IMR-90 (cell line): ENCODE results near the gene AMY1B. TPM values are rescaled to one million over a fixed set of nuclear protein-coding genes. Genes with fewer than 3 reads are reported as not detected.
"Not testable (repeated sequence)": the region's sequence is repeated elsewhere in the genome, so short reads cannot be mapped to it uniquely, and the experiment has no call there.

Experiments used
- ATAC-seq: fragments of 200-7000 bp; cut with Tn5 transposase; 2 replicates; pipeline ENCODE4 v1.9.1; 2020; ENCODE audit warnings: low read depth, mild to moderate bottlenecking, moderate library complexity
- BruUV-seq: library from RNA; stranded (reverse); fragments of 400-500 nt; replicated peaks from 2 replicates; lab custom pipeline; 2021; lab: Mats Ljungman, UMichigan
- CTCF ChIA-PET: fragments of 300-600 bp; formaldehyde crosslinking; extraction: SDS; loops from one replicate; lab custom pipeline; 2021; ENCODE audit warnings: antibody characterized with exemption; lab: Yijun Ruan, JAX
- POLR2A ChIA-PET: fragments of 300-600 bp; sonication (Branson Sonifier 250); formaldehyde crosslinking; loops from one replicate; lab custom pipeline; 2022; ENCODE audit warnings: antibody characterized with exemption; ENCODE audit not compliant: unreplicated experiment; lab: Charles Lee
- DNase-seq: peaks from one replicate; pipeline ENCODE4 v3.0.0; 2013
- H2AFZ ChIP-seq: replicated peaks from 2 replicates; pipeline ENCODE3; 2013; ENCODE audit warnings: low read length, mild to moderate bottlenecking; ENCODE audit not compliant: poor library complexity
- H2AK5ac ChIP-seq: 2 replicates; pipeline ENCODE4 v1.6.1; 2013; ENCODE audit warnings: low read depth, low read length, inconsistent platforms
- H2AK9ac ChIP-seq: replicated peaks from 2 replicates; pipeline ENCODE3; 2013; ENCODE audit warnings: mild to moderate bottlenecking, low read depth, low read length, moderate library complexity; ENCODE audit not compliant: poor library complexity
- H2BK120ac ChIP-seq: 2 replicates; pipeline ENCODE4 v1.6.1; 2013; ENCODE audit warnings: low read depth, low read length, inconsistent platforms
- H2BK15ac ChIP-seq: 3 replicates; pipeline ENCODE4 v1.6.1; 2013; ENCODE audit warnings: low read depth, low read length, inconsistent platforms
- H2BK20ac ChIP-seq: 2 replicates; pipeline ENCODE4 v1.6.1; 2013; ENCODE audit warnings: low read depth, mild to moderate bottlenecking, inconsistent platforms, low read length, moderate library complexity
- H2BK5ac ChIP-seq: 2 replicates; pipeline ENCODE4 v1.6.1; 2013; ENCODE audit warnings: mild to moderate bottlenecking, low read depth, low read length, inconsistent platforms; ENCODE audit not compliant: poor library complexity, severe bottlenecking
- H3K14ac ChIP-seq: replicated peaks from 2 replicates; pipeline ENCODE4 v1.6.1; 2013; ENCODE audit warnings: low read depth, low read length, inconsistent platforms
- H3K18ac ChIP-seq: 2 replicates; pipeline ENCODE4 v1.6.1; 2013; ENCODE audit warnings: low read depth, low read length, control low read depth
- H3K23ac ChIP-seq: 2 replicates; pipeline ENCODE4 v1.6.1; 2013; ENCODE audit warnings: low read depth, low read length, inconsistent platforms
- H3K27ac ChIP-seq: 2 replicates; pipeline ENCODE4 v1.5.1; 2013; ENCODE audit warnings: mild to moderate bottlenecking, control low read depth, low read length; ENCODE audit not compliant: insufficient read depth
- H3K27me3 ChIP-seq: 2 replicates; pipeline ENCODE4 v1.6.1; 2013; ENCODE audit warnings: low read length; ENCODE audit not compliant: control insufficient read depth, insufficient read depth
- H3K36me3 ChIP-seq: 2 replicates; pipeline ENCODE4 v1.6.1; 2013; ENCODE audit warnings: low read length, mixed read lengths; ENCODE audit not compliant: control insufficient read depth, insufficient read depth
- H3K4ac ChIP-seq: 2 replicates; pipeline ENCODE4 v1.6.1; 2013; ENCODE audit warnings: low read depth, low read length, inconsistent platforms
- H3K4me1 ChIP-seq: 2 replicates; pipeline ENCODE4 v1.6.1; 2013; ENCODE audit warnings: low read length, mixed read lengths; ENCODE audit not compliant: control insufficient read depth, insufficient read depth
- H3K4me2 ChIP-seq: 2 replicates; pipeline ENCODE4 v1.6.1; 2013; ENCODE audit warnings: low read depth, mild to moderate bottlenecking, control low read depth, low read length, moderate library complexity
- H3K4me3 ChIP-seq: 2 replicates; pipeline ENCODE4 v1.5.1; 2013; ENCODE audit warnings: low read depth, mild to moderate bottlenecking, control low read depth, low read length, moderate library complexity; ENCODE audit not compliant: insufficient read depth
- H3K56ac ChIP-seq: 2 replicates; pipeline ENCODE4 v1.6.1; 2013; ENCODE audit warnings: low read length, inconsistent platforms; ENCODE audit not compliant: insufficient read depth; ENCODE audit errors: extremely low read depth
- H3K79me1 ChIP-seq, 2 experiments: 2 replicates each; pipeline ENCODE4 v1.6.1; 2013; ENCODE audit warnings: low read length in 2 of 2, inconsistent platforms in 1 of 2, low read depth in 1 of 2
- H3K9ac ChIP-seq: 2 replicates; pipeline ENCODE4 v1.6.1; 2013; ENCODE audit warnings: low read depth, low read length, control low read depth
- H3K9me1 ChIP-seq: 2 replicates; pipeline ENCODE4 v1.6.1; 2013; ENCODE audit warnings: low read length, inconsistent platforms; ENCODE audit not compliant: insufficient read depth
- H3K9me3 ChIP-seq: 2 replicates; pipeline ENCODE4 v1.6.1; 2013; ENCODE audit warnings: low read length; ENCODE audit not compliant: control insufficient read depth, insufficient read depth
- H4K20me1 ChIP-seq: 2 replicates; pipeline ENCODE4 v1.6.1; 2013; ENCODE audit warnings: low read length, inconsistent platforms; ENCODE audit not compliant: insufficient read depth
- H4K5ac ChIP-seq: 2 replicates; pipeline ENCODE4 v1.6.1; 2013; ENCODE audit warnings: mild to moderate bottlenecking, low read depth, low read length, control low read depth
- H4K8ac ChIP-seq, 2 experiments: 2 replicates each; pipeline ENCODE4 v1.6.1; 2013; ENCODE audit warnings: low read depth in 2 of 2, low read length in 2 of 2, control low read depth in 1 of 2, inconsistent platforms in 1 of 2
- H4K91ac ChIP-seq: 2 replicates; pipeline ENCODE4 v1.6.1; 2013; ENCODE audit warnings: low read depth, low read length, inconsistent platforms; ENCODE audit not compliant: insufficient read depth
- WGBS, 2 experiments: methylation state at CpG; one replicate each; pipeline versions ENCODE4 v1.1.5 to v1.1.7; 2013; ENCODE audit warnings: missing lambda C conversion rate in 2 of 2; ENCODE audit not compliant: insufficient read length in 1 of 2; ENCODE audit errors: extremely low coverage in 2 of 2; 5-methylcytosine and 5-hydroxymethylcytosine counted together
- dilution Hi-C: fragments of 300-500 bp; cut with HindIII; formaldehyde crosslinking; loops from one replicate; pipeline ENCODE4 v1.14.3; 2018; ENCODE audit warnings: low sequenced_read_pairs; ENCODE audit not compliant: unreplicated experiment
- in situ Hi-C: fragments of 300-500 bp; cut with MboI; formaldehyde crosslinking; loops from 3 replicates; pipeline ENCODE4 v1.14.3; 2019; ENCODE audit warnings: low sequenced_read_pairs, inconsistent platforms, mixed read lengths
- intact Hi-C: fragments of 100-400 bp; cut with micrococcal nuclease; formaldehyde crosslinking; loops from 2 replicates; pipeline ENCODE4 v1.10.0; 2022
- polyA plus RNA-seq, 3 experiments: library from polyadenylated mRNA; depleted of rRNA; stranded (reverse); fragments of >200 nt; gene quantifications; 2 replicates each; pipeline ENCODE4 v1.2.3, GENCODE V29; 2012; ENCODE audit warnings: low replicate concordance in 1 of 3
- total RNA-seq: library from RNA; depleted of rRNA; stranded (reverse); fragments of >200 nt; gene quantifications from 2 replicates; pipeline ENCODE4 v1.2.3, GENCODE V29; 2012

The AMY1B gene
- total and polyA plus RNA-seq, 2 of the 4 experiments (the other 2 are of a cell fraction), result not detected

GRCh38 chr1:103654133-103654532 lies 41.9 kb downstream of the AMY1B start:
- H3K56ac ChIP-seq, H2BK15ac ChIP-seq, H2BK5ac ChIP-seq, H2AK5ac ChIP-seq, H2BK120ac ChIP-seq, H4K20me1 ChIP-seq, H3K18ac ChIP-seq, H4K8ac ChIP-seq, H4K91ac ChIP-seq, H3K79me1 ChIP-seq, H3K27ac ChIP-seq, H3K36me3 ChIP-seq, DNase-seq, H3K4me2 ChIP-seq, POLR2A ChIA-PET, H2BK20ac ChIP-seq, H3K27me3 ChIP-seq, H3K9me1 ChIP-seq, H3K4me3 ChIP-seq, H4K5ac ChIP-seq, H3K4me1 ChIP-seq, H3K14ac ChIP-seq, dilution Hi-C loops, H2AFZ ChIP-seq, H3K9me3 ChIP-seq, BruUV-seq, CTCF ChIA-PET, intact Hi-C loops, H2AK9ac ChIP-seq, in situ Hi-C loops, H3K9ac ChIP-seq, ATAC-seq, H3K4ac ChIP-seq, H3K23ac ChIP-seq: not testable (repeated sequence)
- no CpG with 5 or more reads among the region's 6 CpGs for WGBS, 2 experiments

- H3K4me1 ChIP-seq, H3K27me3 ChIP-seq, H3K9me1 ChIP-seq, POLR2A ChIA-PET, H2AFZ ChIP-seq, H3K9ac ChIP-seq, H2AK5ac ChIP-seq, in situ Hi-C loops, BruUV-seq, H3K36me3 ChIP-seq, H3K27ac ChIP-seq, H3K4ac ChIP-seq, H3K4me2 ChIP-seq, H3K18ac ChIP-seq, dilution Hi-C loops, intact Hi-C loops, H2BK5ac ChIP-seq, H4K5ac ChIP-seq, H3K56ac ChIP-seq, H2BK15ac ChIP-seq, H4K91ac ChIP-seq, H2BK120ac ChIP-seq, H3K4me3 ChIP-seq, H3K23ac ChIP-seq, H2BK20ac ChIP-seq, H2AK9ac ChIP-seq, DNase-seq, H3K14ac ChIP-seq, H4K8ac ChIP-seq, CTCF ChIA-PET, H4K20me1 ChIP-seq, ATAC-seq, H3K79me1 ChIP-seq, H3K9me3 ChIP-seq: not testable (repeated sequence)
- WGBS, 2 experiments, result no CpG with 5 or more reads among the region's 4 CpGs
Measured at GRCh38 chr1:103650889-103651288, 45.1 kb downstream of the AMY1B start.
